ENCODE data around the gene CCDC169. TPM values are rescaled to one million over a fixed set of nuclear protein-coding genes. Genes with fewer than 3 reads are reported as not detected.

CCDC169 gene
- total and polyA plus RNA-seq, 2 of the 13 experiments (the other 11 are each of a cell fraction or from before 2014, with no cell fraction given) = 0.25 to 0.33 TPM

DNA sequence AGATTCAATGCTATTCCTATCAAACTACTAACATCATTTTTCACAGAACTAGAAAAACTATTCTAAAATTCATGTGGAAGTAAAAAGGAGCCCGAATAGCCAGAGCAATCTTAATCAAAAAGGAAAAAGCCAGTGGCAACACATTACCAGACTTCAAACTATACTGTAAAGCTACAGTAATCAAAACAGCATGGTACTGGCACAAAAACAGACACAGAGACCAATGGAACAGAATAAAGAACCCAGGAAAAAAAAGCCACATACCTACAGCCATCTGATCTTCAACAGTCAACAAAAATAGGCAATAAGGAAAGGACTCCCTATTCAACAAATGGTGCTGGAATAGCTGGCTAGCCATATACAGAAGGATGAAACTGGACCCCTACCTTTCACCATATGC is 72.9 kb downstream of the CCDC169 start:
- H3K4me3 ChIP-seq (replicated peaks in 1 of 3; ENCODE audit: insufficient read depth in 1 of 3, low read depth in 2 of 3, low read length in 3 of 3) = no peak overlapping the region

More for the DNA sequence above, 72.9 kb downstream of the CCDC169 start:
- no peak for FAIRE-seq
- POLR2A ChIA-PET = no interaction called here
- Histone ChIP-seq H3K4me2 (ENCODE audit: low read depth, low read length) (no peak overlapping the region), H3K9me3 (ENCODE audit: low read length) (peaks cover 11% of the 10 kb centered on the region; the same call in 1 of the 2 replicates), H3K79me2 (ENCODE audit: insufficient read depth, low read length) (no peaks in the 10 kb centered on the region), H3K36me3 (replicated peaks in 1 of 2; ENCODE audit: control insufficient read depth in 1 of 2, insufficient read depth in 2 of 2, low read length in 2 of 2) (no peaks in the 10 kb centered on the region), H2AFZ (ENCODE audit: low read length) (no peak overlapping the region), H3K27ac (ENCODE audit: extremely low read length, insufficient read depth, low read length) (no peak overlapping the region), H3K27me3 (ENCODE audit: control insufficient read depth in 1 of 2, insufficient read depth in 2 of 2, low read length in 2 of 2) (no peaks in the 10 kb centered on the region), H3K9ac (ENCODE audit: insufficient read depth, low read depth, low read length) (no peak overlapping the region), H4K20me1 (ENCODE audit: insufficient read depth, low read length) (no peaks in the 10 kb centered on the region), H3K4me1 (ENCODE audit: insufficient read depth, low read length) (no peaks in the 10 kb centered on the region)
- ATAC-seq = no peak
- intact Hi-C loops (cut with micrococcal nuclease; ENCODE audit: unreplicated experiment) = no loop called here
- TF ChIP-seq ZNF552 (CRISPR knock-in tag; IDR thresholded peaks at IDR 0.05; ENCODE audit: borderline replicate concordance) (no peak), ELF4 (CRISPR knock-in tag; IDR thresholded peaks at IDR 0.05; ENCODE audit: borderline replicate concordance) (no peak), ZNF441 (CRISPR knock-in tag; IDR thresholded peaks at IDR 0.05; ENCODE audit: borderline replicate concordance) (no peak), NFRKB (IDR thresholded peaks at IDR 0.05) (no peak), PRMT3 (CRISPR knock-in tag; IDR thresholded peaks at IDR 0.05; ENCODE audit: borderline replicate concordance, low read depth) (no peak), AGO1 (IDR thresholded peaks at IDR 0.05; ENCODE audit: low read depth, low read length, poor library complexity, severe bottlenecking) (no peak), JDP2 (CRISPR knock-in tag; IDR thresholded peaks at IDR 0.05; ENCODE audit: borderline replicate concordance) (no peak), MTF2 (CRISPR knock-in tag; IDR thresholded peaks at IDR 0.05; ENCODE audit: borderline replicate concordance) (no peak), ZFP90 (CRISPR knock-in tag; IDR thresholded peaks at IDR 0.05; ENCODE audit: borderline replicate concordance) (no peak), ZNF615 (CRISPR knock-in tag; IDR thresholded peaks at IDR 0.05; ENCODE audit: borderline replicate concordance) (no peak), SMAD3 (CRISPR knock-in tag; IDR thresholded peaks at IDR 0.05) (no peak), BHLHE40 (IDR thresholded peaks at IDR 0.05; ENCODE audit: low read length) (no peak), ZNF660 (CRISPR knock-in tag; IDR thresholded peaks at IDR 0.05; ENCODE audit: borderline replicate concordance, low read depth) (no peak), FOSL1 (CRISPR knock-in tag; IDR thresholded peaks at IDR 0.05; ENCODE audit: borderline replicate concordance) (no peak), DR1 (CRISPR knock-in tag; IDR thresholded peaks at IDR 0.05) (no peak), ZNF367 (CRISPR knock-in tag; IDR thresholded peaks at IDR 0.05; ENCODE audit: borderline replicate concordance) (no peak), ZEB1 (IDR thresholded peaks at IDR 0.05; ENCODE audit: insufficient replicate concordance, low read depth) (no peak), STAT5B (CRISPR knock-in tag; IDR thresholded peaks at IDR 0.05) (no peak), NFYC (CRISPR knock-in tag; IDR thresholded peaks at IDR 0.05) (no peak)
- TF ChIP-seq, protein P1, sequence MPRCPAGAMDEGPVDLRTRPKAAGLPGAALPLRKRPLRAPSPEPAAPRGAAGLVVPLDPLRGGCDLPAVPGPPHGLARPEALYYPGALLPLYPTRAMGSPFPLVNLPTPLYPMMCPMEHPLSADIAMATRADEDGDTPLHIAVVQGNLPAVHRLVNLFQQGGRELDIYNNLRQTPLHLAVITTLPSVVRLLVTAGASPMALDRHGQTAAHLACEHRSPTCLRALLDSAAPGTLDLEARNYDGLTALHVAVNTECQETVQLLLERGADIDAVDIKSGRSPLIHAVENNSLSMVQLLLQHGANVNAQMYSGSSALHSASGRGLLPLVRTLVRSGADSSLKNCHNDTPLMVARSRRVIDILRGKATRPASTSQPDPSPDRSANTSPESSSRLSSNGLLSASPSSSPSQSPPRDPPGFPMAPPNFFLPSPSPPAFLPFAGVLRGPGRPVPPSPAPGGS (CRISPR knock-in tag; IDR thresholded peaks at IDR 0.05) = no peak
- no peak for DNase-seq (ENCODE audit: low spot score)
- CTCF ChIA-PET (ENCODE audit: low intra/inter-chr PET ratio, low total read pairs) = no interaction called here
- BruUV-seq (replicated peaks) = no TSS peak
- in situ Hi-C loops (cut with HindIII; ENCODE audit: extremely low pct_ligation_motif_present, low pct_unique_long_range_greater_than_20kb) = no loop called here
- WGBS (ENCODE audit: low lambda C conversion rate) = 0% methylated on average over 1 of the region's 1 CpG
